Testis (tissue), 3 donors: ENCODE measurements around the gene GMDS. TPM values are rescaled to one million over a fixed set of nuclear protein-coding genes. Genes with fewer than 3 reads are reported as not detected.

Source experiments
- DNase-seq: peaks from one replicate; pipeline ENCODE4 v3.0.0-alpha.2; 2019
- H3K27ac ChIP-seq, 2 donors: fragments of 200-600 bp; sonication (generic); one replicate each; pipeline ENCODE4 v1.5.1; 2019
- H3K27me3 ChIP-seq: fragments of 200-600 bp; sonication (generic); one replicate; pipeline ENCODE4 v1.5.1; 2019
- H3K36me3 ChIP-seq: fragments of 200-600 bp; sonication (generic); one replicate; pipeline ENCODE4 v1.5.1; 2017; ENCODE audit warnings: low read depth; ENCODE audit errors: missing control alignments
- H3K4me1 ChIP-seq: fragments of 200-600 bp; sonication (generic); one replicate; pipeline ENCODE4 v1.5.1; 2019
- H3K4me3 ChIP-seq, 2 donors: fragments of 200-600 bp; sonication (generic); one replicate each; pipeline ENCODE4 v1.5.1; 2017 to 2019
- H3K9me3 ChIP-seq: fragments of 200-600 bp; sonication (generic); one replicate; pipeline ENCODE4 v1.5.1; 2017
- POLR2A ChIP-seq: fragments of 450-650 bp; IDR thresholded peaks from one replicate; pipeline ENCODE4 v1.6.1; 2017; ENCODE audit warnings: antibody characterized with exemption, mild to moderate bottlenecking, moderate library complexity
- WGBS, 2 donors: methylation state at CpG; one replicate each; pipeline ENCODE4 v1.1.5; 2018; 5-methylcytosine and 5-hydroxymethylcytosine counted together
- intact Hi-C: fragments of 100-400 bp; cut with DNase I; formaldehyde crosslinking; loops from one replicate; pipeline ENCODE4 v1.15.1; 2023; ENCODE audit warnings: low total_unique reads
- polyA plus RNA-seq: library from polyadenylated mRNA; stranded (reverse); fragments of 350-450 nt; fragmentation: Illumina TruSeq; extraction: RNeasy Lipid Tissue Mini Kit (QIAGEN cat#74804); gene quantifications from one replicate; pipeline ENCODE4 v1.2.3, GENCODE V29; 2014; ENCODE audit warnings: low read depth, low replicate concordance; ENCODE audit not compliant: insufficient read depth
- total RNA-seq, 2 donors: library from RNA; depleted of rRNA; stranded (reverse); fragments of >200 nt; gene quantifications; one replicate each; pipeline ENCODE4 v1.2.3, GENCODE V29; 2016
- TF ChIP-seq, protein P1 (sequence below), 3 experiments: fragments of 450-650 bp in 2 of 3; fragments of 200-600 bp in 1 of 3; sonication (generic) in 1 of 3; IDR thresholded peaks; one replicate each; pipeline ENCODE4 v1.5.1; 2016 to 2019; ENCODE audit warnings: antibody characterized with exemption in 3 of 3, mild to moderate bottlenecking in 2 of 3, moderate library complexity in 1 of 3

Gene GMDS
- total and polyA plus RNA-seq, 3 donors from 2014 or later = 19.6 to 31.1 (median 22.2) TPM

DNA sequence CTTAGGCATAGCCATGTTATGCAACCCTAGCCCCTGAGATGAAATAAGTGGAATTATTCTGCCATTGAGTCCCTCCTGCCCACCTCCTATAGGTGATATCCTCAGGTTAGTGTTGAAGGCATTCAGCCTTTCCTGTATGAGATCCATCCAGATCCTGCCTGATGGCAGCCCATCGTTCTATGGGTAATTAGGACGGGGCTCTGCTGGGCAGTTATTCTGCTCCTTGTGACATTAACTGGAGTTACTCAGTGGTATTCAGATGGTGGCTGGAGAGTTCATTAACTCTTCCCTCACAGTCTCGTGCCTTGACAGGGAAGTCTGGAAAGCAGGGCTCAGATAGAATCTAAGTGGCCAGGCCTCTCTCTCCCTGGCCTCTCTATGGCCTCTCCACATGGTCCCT lies 9.3 kb upstream of the GMDS start:
- no peaks in the 10 kb centered on the region for H3K9me3 ChIP-seq
- H3K4me3 ChIP-seq = no peak overlapping the region
- no peaks in the 10 kb centered on the region for H3K27me3 ChIP-seq
- intact Hi-C loops = no loop called here
- H3K36me3 ChIP-seq = no peaks in the 10 kb centered on the region
- DNase-seq = no peak
- 90 to 91% methylated on average over 3 of the region's 3 CpGs for WGBS, 2 donors
- TF ChIP-seq POLR2A = no peak
- no peaks in the 10 kb centered on the region for H3K4me1 ChIP-seq
- no peak overlapping the region for H3K27ac ChIP-seq

DNA sequence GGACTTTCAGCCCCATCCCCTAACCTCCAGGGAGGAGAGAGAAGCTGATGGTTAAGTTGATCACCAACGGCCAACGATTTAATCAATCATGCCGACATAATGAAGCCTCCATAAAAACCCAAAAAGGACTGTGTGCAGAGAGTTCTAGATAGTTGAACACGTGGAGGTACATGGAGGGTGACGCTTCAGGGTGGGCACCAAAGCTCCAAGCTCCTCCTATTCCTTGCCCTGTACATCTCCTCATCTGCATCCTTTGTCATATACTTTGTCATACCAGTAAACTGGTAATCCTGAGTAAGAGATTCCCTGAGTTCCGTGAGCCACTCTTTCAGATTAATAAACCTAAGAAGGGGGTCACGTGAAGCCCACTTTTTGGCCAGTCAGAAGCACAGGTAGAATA lies 3.7 kb upstream of the GMDS start:
- H3K36me3 ChIP-seq = no peaks in the 10 kb centered on the region
- no peak for DNase-seq

DNA sequence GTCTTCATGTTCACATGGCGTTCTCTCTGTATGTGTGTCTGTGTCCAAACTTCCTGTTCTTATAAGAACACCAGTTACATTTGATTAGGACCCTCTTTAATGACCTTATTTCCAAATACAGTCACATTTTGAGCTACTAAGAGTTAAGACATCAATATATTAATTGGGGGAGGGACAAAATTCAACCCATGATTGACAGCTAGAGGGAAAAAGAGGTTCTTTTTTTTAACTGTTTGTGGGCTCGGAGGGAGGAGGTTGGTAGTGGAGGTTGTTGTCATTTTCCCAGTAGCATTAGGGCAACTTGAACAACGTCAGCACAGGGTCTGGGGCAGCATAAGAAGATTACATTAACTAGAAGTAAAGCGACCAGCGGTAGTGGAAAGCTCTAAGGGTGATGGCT lies 2.3 kb upstream of the GMDS start:
- Histone ChIP-seq H3K36me3 (no peaks in the 10 kb centered on the region), H3K9me3 (no peaks in the 10 kb centered on the region), H3K4me1 (peaks cover 5% of the 10 kb centered on the region), H3K4me3 (no peak overlapping the region), H3K27me3 (no peaks in the 10 kb centered on the region), H3K27ac (no peak overlapping the region)
- no peak for DNase-seq
- intact Hi-C loops = no loop called here
- TF ChIP-seq POLR2A = no peak
- TF ChIP-seq, protein P1, sequence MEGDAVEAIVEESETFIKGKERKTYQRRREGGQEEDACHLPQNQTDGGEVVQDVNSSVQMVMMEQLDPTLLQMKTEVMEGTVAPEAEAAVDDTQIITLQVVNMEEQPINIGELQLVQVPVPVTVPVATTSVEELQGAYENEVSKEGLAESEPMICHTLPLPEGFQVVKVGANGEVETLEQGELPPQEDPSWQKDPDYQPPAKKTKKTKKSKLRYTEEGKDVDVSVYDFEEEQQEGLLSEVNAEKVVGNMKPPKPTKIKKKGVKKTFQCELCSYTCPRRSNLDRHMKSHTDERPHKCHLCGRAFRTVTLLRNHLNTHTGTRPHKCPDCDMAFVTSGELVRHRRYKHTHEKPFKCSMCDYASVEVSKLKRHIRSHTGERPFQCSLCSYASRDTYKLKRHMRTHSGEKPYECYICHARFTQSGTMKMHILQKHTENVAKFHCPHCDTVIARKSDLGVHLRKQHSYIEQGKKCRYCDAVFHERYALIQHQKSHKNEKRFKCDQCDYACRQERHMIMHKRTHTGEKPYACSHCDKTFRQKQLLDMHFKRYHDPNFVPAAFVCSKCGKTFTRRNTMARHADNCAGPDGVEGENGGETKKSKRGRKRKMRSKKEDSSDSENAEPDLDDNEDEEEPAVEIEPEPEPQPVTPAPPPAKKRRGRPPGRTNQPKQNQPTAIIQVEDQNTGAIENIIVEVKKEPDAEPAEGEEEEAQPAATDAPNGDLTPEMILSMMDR (IDR thresholded peaks at IDR 0.05) = no peak
- 95 to 96% methylated on average over 5 of the region's 5 CpGs for WGBS, 2 donors

More for the DNA sequence above, 3.7 kb upstream of the GMDS start:
- no peak for TF ChIP-seq POLR2A
- TF ChIP-seq, protein P1 (IDR thresholded peaks at IDR 0.05) = no peak
- no peak overlapping the region for H3K27ac ChIP-seq
- intact Hi-C loops = no loop called here
- peaks cover 5% of the 10 kb centered on the region for H3K4me1 ChIP-seq
- H3K9me3 ChIP-seq = no peaks in the 10 kb centered on the region
- H3K4me3 ChIP-seq = no peak overlapping the region
- no peaks in the 10 kb centered on the region for H3K27me3 ChIP-seq
- WGBS, 2 donors = 93 to 95% methylated on average over 7 of the region's 7 CpGs

DNA sequence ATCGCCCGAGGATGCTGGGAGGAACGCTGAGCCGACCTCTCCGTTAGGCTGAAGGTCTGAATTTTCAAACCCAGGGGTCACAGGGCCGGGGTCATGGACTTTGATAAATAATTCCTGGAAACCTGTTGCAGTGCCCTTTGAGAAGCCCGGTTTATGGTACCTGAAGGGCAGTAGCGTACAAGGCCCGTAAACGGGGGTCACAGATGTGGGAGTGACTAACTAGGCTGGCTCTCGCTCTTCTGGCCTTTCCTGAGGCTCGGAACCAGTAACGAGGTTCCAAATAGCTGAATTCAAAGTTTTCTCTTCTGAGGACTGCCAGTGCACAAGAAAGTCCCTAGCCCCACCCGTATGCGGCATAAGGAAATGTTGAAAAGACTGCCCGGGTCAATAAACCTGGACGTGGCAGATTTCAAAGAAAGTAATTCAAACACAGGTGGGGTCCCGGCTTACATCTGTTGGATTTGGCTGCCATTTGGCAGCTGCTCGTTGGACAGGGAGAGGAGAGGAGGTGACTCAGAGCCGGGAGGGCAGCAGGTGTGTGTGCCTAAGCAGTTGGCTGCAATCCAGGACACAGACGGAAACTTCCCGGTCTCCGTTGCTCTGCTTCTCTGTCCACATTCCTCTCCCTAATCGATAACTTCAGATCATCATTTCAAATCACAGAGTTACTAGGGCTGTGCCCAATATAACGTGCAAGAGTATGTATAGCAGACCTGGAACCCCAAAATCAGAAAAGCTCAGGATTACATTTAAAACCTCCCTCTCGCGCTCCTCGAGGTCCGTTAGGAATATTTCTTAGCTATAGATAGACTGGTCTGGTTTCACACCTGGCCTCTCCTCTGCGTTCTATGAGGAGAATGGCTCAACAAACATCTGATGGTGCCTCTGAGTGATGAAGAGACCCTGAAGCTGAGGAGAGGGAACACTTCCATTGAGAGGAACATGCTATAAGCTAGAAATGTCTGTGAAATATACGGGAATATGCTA lies 765 bp upstream of the GMDS start:
- intact Hi-C loops = no loop called here
- H3K4me1 ChIP-seq = peaks cover 5% of the 10 kb centered on the region
- no peak for TF ChIP-seq POLR2A
- 14 to 23% methylated on average over 17 to 30 of the region's 31 CpGs for WGBS, 2 donors
- no peaks in the 10 kb centered on the region for H3K9me3 ChIP-seq
- H3K4me3 ChIP-seq = peak overlapping the region; percentile 76 to 96
- DNase-seq = peak; percentile 50
- peak overlapping the region; percentile 71 to 94 for H3K27ac ChIP-seq
- H3K36me3 ChIP-seq = no peaks in the 10 kb centered on the region
- H3K27me3 ChIP-seq = no peaks in the 10 kb centered on the region

DNA sequence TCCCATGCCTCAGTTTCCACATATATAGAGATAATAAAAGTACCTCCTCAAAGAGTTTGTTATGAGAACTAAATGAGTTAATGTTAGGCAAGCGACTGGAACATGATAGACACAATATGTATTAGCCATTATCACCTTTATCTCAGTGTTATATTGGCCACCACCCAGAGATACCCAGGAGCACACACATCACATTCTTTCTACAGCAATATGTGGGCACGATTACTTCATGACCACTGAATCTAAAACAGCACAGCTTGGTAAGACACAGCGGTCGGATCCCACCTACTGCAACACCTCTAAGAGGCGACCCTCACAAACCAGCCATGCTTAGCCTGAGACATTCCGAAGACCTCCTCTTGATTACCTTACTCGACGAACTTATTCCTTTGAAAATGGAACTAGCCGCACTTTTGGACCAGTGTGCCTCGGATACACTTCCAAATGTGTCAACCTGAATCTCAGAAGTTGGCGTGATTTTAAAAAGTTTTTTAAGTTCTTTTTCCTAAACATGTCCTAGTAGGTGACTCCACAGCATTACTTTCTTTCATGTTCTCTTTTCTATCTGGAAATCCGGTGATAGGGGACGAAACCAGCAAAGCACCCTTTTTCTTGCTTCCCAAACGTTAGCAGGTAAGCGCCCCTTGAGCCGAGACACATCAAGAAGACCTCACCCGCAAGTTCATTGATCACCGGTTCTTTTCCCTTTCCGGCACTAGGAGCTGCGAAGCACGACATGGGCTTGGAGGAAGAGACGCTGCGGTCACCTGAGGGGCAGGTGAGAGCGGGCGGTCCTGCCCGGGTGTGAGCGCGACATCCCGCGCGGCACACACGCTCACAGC lies 923 bp downstream of the GMDS start:
- Histone ChIP-seq H3K9me3 (no peaks in the 10 kb centered on the region), H3K27ac (peak overlapping the region in 1 of 2 donors; percentile 94), H3K4me1 (peaks cover 5% of the 10 kb centered on the region), H3K27me3 (no peaks in the 10 kb centered on the region), H3K36me3 (no peaks in the 10 kb centered on the region), H3K4me3 (peak overlapping the region; percentile 76 to 96)
- intact Hi-C loops = no loop called here
- TF ChIP-seq, protein P1 (IDR thresholded peaks at IDR 0.05) = no peak
- no peak for TF ChIP-seq POLR2A
- no peak for DNase-seq
- 19 to 22% methylated on average over 32 of the region's 32 CpGs for WGBS, 2 donors
